Immature natural killer cell (primary cell): Measurements from ENCODE around the gene KIAA0513. TPM values are rescaled to one million over a fixed set of nuclear protein-coding genes. Genes with fewer than 3 reads are reported as not detected.
"Not testable (repeated sequence)": the region's sequence is repeated elsewhere in the genome, so short reads cannot be mapped to it uniquely, and the experiment has no call there.

ENCODE experiments used
- DNase-seq, 3 donors: peaks; one replicate each; pipeline ENCODE4 v3.0.0; 2022; ENCODE audit warnings: mixed read lengths in 1 of 3
- H3K27ac Mint-ChIP-seq, 6 donors: one replicate each; pipeline ENCODE4 v1.8.0; 2020; ENCODE audit warnings: mixed read lengths in 6 of 6, mild to moderate bottlenecking in 5 of 6, inconsistent platforms in 4 of 6, moderate library complexity in 3 of 6
- H3K27me3 Mint-ChIP-seq, 3 donors: one replicate each; pipeline ENCODE4 v1.8.0; 2020 to 2021; ENCODE audit warnings: low read depth in 3 of 3, mild to moderate bottlenecking in 3 of 3, mixed read lengths in 3 of 3, moderate library complexity in 3 of 3, inconsistent platforms in 1 of 3
- H3K36me3 Mint-ChIP-seq, 3 donors: one replicate each; pipeline ENCODE4 v1.8.0; 2020; ENCODE audit warnings: mixed read lengths in 3 of 3, inconsistent platforms in 2 of 3, mild to moderate bottlenecking in 2 of 3
- H3K4me1 Mint-ChIP-seq, 2 donors: one replicate each; pipeline ENCODE4 v1.8.0; 2020; ENCODE audit warnings: inconsistent platforms in 2 of 2, mild to moderate bottlenecking in 2 of 2, mixed read lengths in 2 of 2, moderate library complexity in 1 of 2
- H3K4me3 Mint-ChIP-seq, 5 donors: one replicate each; pipeline ENCODE4 v1.8.0; 2020; ENCODE audit warnings: mild to moderate bottlenecking in 5 of 5, mixed read lengths in 5 of 5, inconsistent platforms in 3 of 5, moderate library complexity in 3 of 5
- H3K9me3 Mint-ChIP-seq, 6 donors: one replicate each; pipeline ENCODE4 v1.8.0; 2020; ENCODE audit warnings: mild to moderate bottlenecking in 6 of 6, mixed read lengths in 6 of 6, inconsistent platforms in 4 of 6, moderate library complexity in 3 of 6
- polyA plus RNA-seq, 3 donors: library from polyadenylated mRNA; unstranded; fragments of 300-500 nt; fragmentation: Illumina TruSeq; gene quantifications; one replicate each; pipeline ENCODE4 v1.2.3, GENCODE V29; 2021

The KIAA0513 gene
- polyA plus RNA-seq, 3 donors from 2014 or later = 0.11 to 8.7 (median 4.4) TPM

GRCh38 chr16:85117418-85117817, 89.8 kb downstream of the KIAA0513 start:
- peaks cover 0 to 1% (median 0%) of the 10 kb centered on the region in 6 donors for H3K9me3 Mint-ChIP-seq
- no peak for DNase-seq
- peaks cover 26 to 38% of the 10 kb centered on the region in 2 donors for H3K4me1 Mint-ChIP-seq
- H3K27me3 Mint-ChIP-seq = peaks cover 6 to 9% (median 9%) of the 10 kb centered on the region in 3 donors
- peak overlapping the region in 1 of 5 donors; percentile 29 for H3K4me3 Mint-ChIP-seq
- peak overlapping the region in 4 of 6 donors; percentile 5 to 65 (median 38) for H3K27ac Mint-ChIP-seq
- H3K36me3 Mint-ChIP-seq = no peaks in the 10 kb centered on the region

- no peaks in the 10 kb centered on the region for H3K36me3 Mint-ChIP-seq
- H3K9me3 Mint-ChIP-seq = peaks cover 0 to under 1% (median 0%) of the 10 kb centered on the region in 6 donors
- DNase-seq = no peak
- H3K27ac Mint-ChIP-seq = no peak overlapping the region
- H3K4me3 Mint-ChIP-seq = no peak overlapping the region
- H3K4me1 Mint-ChIP-seq = peaks cover 13% of the 10 kb centered on the region in 2 donors
- H3K27me3 Mint-ChIP-seq = peaks cover 5 to 8% (median 7%) of the 10 kb centered on the region in 3 donors
Measured at GRCh38 chr16:85120006-85120340, 92.4 kb downstream of the KIAA0513 start.

GRCh38 chr16:85123441-85123840, 95.8 kb downstream of the KIAA0513 start:
- not testable (repeated sequence) for DNase-seq, H3K9me3 Mint-ChIP-seq, H3K27ac Mint-ChIP-seq, H3K27me3 Mint-ChIP-seq, H3K4me3 Mint-ChIP-seq, H3K36me3 Mint-ChIP-seq, H3K4me1 Mint-ChIP-seq

- Mint-ChIP-seq H3K27ac (no peak overlapping the region), H3K4me1 (peaks cover 0 to 8% of the 10 kb centered on the region in 2 donors), H3K36me3 (no peaks in the 10 kb centered on the region), H3K27me3 (peaks cover 0 to 5% (median 2%) of the 10 kb centered on the region in 3 donors), H3K4me3 (no peak overlapping the region), H3K9me3 (no peaks in the 10 kb centered on the region)
- no peak for DNase-seq
Measured at GRCh38 chr16:85123891-85124635, 96.5 kb downstream of the KIAA0513 start.

- Mint-ChIP-seq H3K36me3 (no peaks in the 10 kb centered on the region), H3K4me3 (no peak overlapping the region), H3K9me3 (no peaks in the 10 kb centered on the region), H3K27ac (no peak overlapping the region), H3K4me1 (peaks cover 0 to 8% of the 10 kb centered on the region in 2 donors), H3K27me3 (peaks cover 0 to 5% (median 2%) of the 10 kb centered on the region in 3 donors)
- DNase-seq = no peak
Measured at GRCh38 chr16:85124636-85125346, 97.2 kb downstream of the KIAA0513 start.

- no peaks in the 10 kb centered on the region for H3K36me3 Mint-ChIP-seq
- no peak overlapping the region for H3K27ac Mint-ChIP-seq
- DNase-seq = no peak
- H3K9me3 Mint-ChIP-seq = no peaks in the 10 kb centered on the region
- H3K4me3 Mint-ChIP-seq = no peak overlapping the region
- H3K27me3 Mint-ChIP-seq = peaks cover 0 to 5% (median 2%) of the 10 kb centered on the region in 3 donors
- peaks cover 0 to 8% of the 10 kb centered on the region in 2 donors for H3K4me1 Mint-ChIP-seq
Measured at GRCh38 chr16:85125570-85126393, 98.2 kb downstream of the KIAA0513 start.

GRCh38 chr16:85126394-85126704, 98.8 kb downstream of the KIAA0513 start:
- H3K36me3 Mint-ChIP-seq = no peaks in the 10 kb centered on the region
- no peak for DNase-seq
- H3K9me3 Mint-ChIP-seq = no peaks in the 10 kb centered on the region
- H3K27me3 Mint-ChIP-seq = peaks cover 0 to 5% (median 2%) of the 10 kb centered on the region in 3 donors
- H3K4me3 Mint-ChIP-seq = no peak overlapping the region
- H3K4me1 Mint-ChIP-seq = peaks cover 0 to 8% of the 10 kb centered on the region in 2 donors
- H3K27ac Mint-ChIP-seq = no peak overlapping the region

GRCh38 chr16:85126705-85127378, 99.2 kb downstream of the KIAA0513 start:
- peaks cover 0 to 8% of the 10 kb centered on the region in 2 donors for H3K4me1 Mint-ChIP-seq
- H3K9me3 Mint-ChIP-seq = no peaks in the 10 kb centered on the region
- no peaks in the 10 kb centered on the region for H3K36me3 Mint-ChIP-seq
- no peak overlapping the region for H3K27ac Mint-ChIP-seq
- no peak overlapping the region for H3K4me3 Mint-ChIP-seq
- DNase-seq = no peak
- peaks cover 0 to 4% (median 2%) of the 10 kb centered on the region in 3 donors for H3K27me3 Mint-ChIP-seq

- Mint-ChIP-seq H3K27ac (no peak overlapping the region), H3K36me3 (no peaks in the 10 kb centered on the region), H3K27me3 (peaks cover 0 to 1% (median under 1%) of the 10 kb centered on the region in 3 donors), H3K4me1 (peaks cover 0 to 8% of the 10 kb centered on the region in 2 donors), H3K9me3 (no peaks in the 10 kb centered on the region), H3K4me3 (no peak overlapping the region)
- no peak for DNase-seq
Measured at GRCh38 chr16:85127379-85127723, 99.8 kb downstream of the KIAA0513 start.

GRCh38 chr16:85128079-85128837, 100.7 kb downstream of the KIAA0513 start:
- peaks cover 0 to 8% of the 10 kb centered on the region in 2 donors for H3K4me1 Mint-ChIP-seq
- no peaks in the 10 kb centered on the region for H3K36me3 Mint-ChIP-seq
- no peaks in the 10 kb centered on the region for H3K9me3 Mint-ChIP-seq
- no peak for DNase-seq
- peaks cover 1 to 2% (median 2%) of the 10 kb centered on the region in 3 donors for H3K27me3 Mint-ChIP-seq
- no peak overlapping the region for H3K27ac Mint-ChIP-seq
- no peak overlapping the region for H3K4me3 Mint-ChIP-seq

GRCh38 chr16:85129876-85130704, 102.5 kb downstream of the KIAA0513 start:
- DNase-seq = no peak
- Mint-ChIP-seq H3K27me3 (peaks cover 2 to 3% (median 2%) of the 10 kb centered on the region in 3 donors), H3K36me3 (no peaks in the 10 kb centered on the region), H3K4me1 (peaks cover 0 to 8% of the 10 kb centered on the region in 2 donors), H3K9me3 (no peaks in the 10 kb centered on the region), H3K4me3 (no peak overlapping the region), H3K27ac (peak overlapping the region in 1 of 6 donors; percentile 24)

GRCh38 chr16:85130705-85131028, 103.1 kb downstream of the KIAA0513 start:
- no peak overlapping the region for H3K4me3 Mint-ChIP-seq
- H3K4me1 Mint-ChIP-seq = peaks cover 0 to 8% of the 10 kb centered on the region in 2 donors
- H3K36me3 Mint-ChIP-seq = no peaks in the 10 kb centered on the region
- H3K27me3 Mint-ChIP-seq = peaks cover 2 to 4% (median 3%) of the 10 kb centered on the region in 3 donors
- no peak overlapping the region for H3K27ac Mint-ChIP-seq
- H3K9me3 Mint-ChIP-seq = no peaks in the 10 kb centered on the region
- no peak for DNase-seq
